Breast epithelium (tissue), 4 donors: Measurements from ENCODE around the gene LRRC26. TPM values are rescaled to one million over a fixed set of nuclear protein-coding genes. Genes with fewer than 3 reads are reported as not detected.
"Not testable (repeated sequence)": the region's sequence is repeated elsewhere in the genome, so short reads cannot be mapped to it uniquely, and the experiment has no call there.

Experiments used
- DNase-seq, 2 donors: peaks; one replicate each; pipeline ENCODE4 v3.0.0-alpha.2; 2019; ENCODE audit warnings: low spot score in 2 of 2
- H3K27ac ChIP-seq, 2 donors: fragments of 200-600 bp; sonication (generic) in 1 of 2; one replicate each; pipeline ENCODE4 v1.5.1; 2016 to 2019; ENCODE audit warnings: mild to moderate bottlenecking in 1 of 2
- H3K27me3 ChIP-seq, 2 donors: fragments of 200-600 bp; sonication (generic) in 1 of 2; one replicate each; pipeline versions ENCODE4 v1.5.1 to v1.6.0; 2017 to 2019; ENCODE audit warnings: control low read depth in 1 of 2, mild to moderate bottlenecking in 1 of 2
- H3K36me3 ChIP-seq: fragments of 200-600 bp; one replicate; pipeline ENCODE4 v1.5.1; 2019
- H3K4me1 ChIP-seq, 2 donors: fragments of 200-600 bp; sonication (generic); one replicate each; pipeline ENCODE4 v1.5.1; 2016 to 2019; ENCODE audit warnings: control low read depth in 1 of 2
- H3K4me3 ChIP-seq, 3 donors: fragments of 200-600 bp; sonication (generic); 1 replicate in 2 of 3; 2 replicates in 1 of 3; pipeline ENCODE4 v1.5.1; 2016 to 2019; ENCODE audit warnings: mild to moderate bottlenecking in 3 of 3, moderate library complexity in 2 of 3
- H3K9me3 ChIP-seq, 2 donors: fragments of 200-600 bp; sonication (generic) in 1 of 2; one replicate each; pipeline ENCODE4 v1.5.1; 2016 to 2019; ENCODE audit warnings: control low read depth in 1 of 2
- POLR2A ChIP-seq: fragments of 450-650 bp; IDR thresholded peaks from one replicate; pipeline ENCODE4 v1.6.1; 2016; ENCODE audit warnings: antibody characterized with exemption, mild to moderate bottlenecking, moderate library complexity
- POLR2AphosphoS5 ChIP-seq, 3 donors: sonication (generic); formaldehyde crosslinking; IDR thresholded peaks; one replicate each; pipeline ENCODE4 v1.6.1; 2017; ENCODE audit warnings: antibody characterized with exemption in 3 of 3
- intact Hi-C: fragments of 100-400 bp; cut with DNase I; formaldehyde crosslinking; loops from one replicate; pipeline ENCODE4 v1.15.1; 2023; ENCODE audit warnings: low total_unique reads
- total RNA-seq, 3 donors: library from RNA; depleted of rRNA; stranded (reverse); fragments of >200 nt; gene quantifications; one replicate each; pipeline ENCODE4 v1.1.0, GENCODE V29; 2016
- TF ChIP-seq, protein P1 (sequence below), 3 donors: fragments of 450-650 bp; IDR thresholded peaks; one replicate each; pipeline ENCODE4 v1.5.1; 2016 to 2017; ENCODE audit warnings: antibody characterized with exemption in 3 of 3, mild to moderate bottlenecking in 3 of 3, moderate library complexity in 3 of 3

The LRRC26 gene
- total RNA-seq, 3 donors from 2014 or later: 7.8 to 9.2 TPM; not detected in 1

DNA sequence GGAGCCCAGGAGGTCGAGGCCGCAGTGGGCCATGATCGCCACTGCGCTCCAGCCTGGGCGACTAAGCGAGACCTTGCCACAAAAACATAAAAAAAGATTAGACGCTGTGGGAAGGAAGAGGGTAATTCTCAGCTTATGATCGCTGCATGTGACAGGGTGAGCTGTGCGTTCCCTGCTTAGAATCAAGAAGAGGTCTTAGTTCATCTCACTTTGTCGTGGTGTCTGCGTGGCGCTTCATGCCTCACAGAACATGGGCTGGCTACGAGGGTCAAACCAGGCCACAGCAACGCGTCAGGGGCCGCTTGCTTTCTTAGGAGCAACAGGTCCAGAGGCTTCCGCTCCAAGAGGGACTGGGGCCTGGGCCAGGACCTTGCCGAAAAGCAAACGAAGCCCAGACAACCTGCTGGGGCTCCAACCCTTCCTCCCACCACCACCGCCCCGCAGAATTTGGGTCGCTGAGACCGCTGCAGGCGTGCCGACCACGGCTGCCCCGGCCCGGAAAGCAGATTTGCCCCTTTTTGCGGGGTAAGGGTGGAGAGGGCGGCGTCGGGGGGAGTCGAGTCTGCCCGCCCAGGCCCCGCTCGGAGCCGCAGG lies 40.9 kb downstream of the LRRC26 start:
- intact Hi-C loops: no loop called here
- Histone ChIP-seq H3K9me3 (peaks cover 0 to 11% of the 10 kb centered on the region in 2 donors), H3K27me3 (no peaks in the 10 kb centered on the region), H3K4me3 (peak overlapping the region; percentile 63 to 82 (median 80)), H3K4me1 (peaks cover 0 to 13% of the 10 kb centered on the region in 2 donors), H3K36me3 (no peaks in the 10 kb centered on the region), H3K27ac (peak overlapping the region; percentile 73 to 75)
- TF ChIP-seq POLR2A (no peak), POLR2AphosphoS5 (IDR thresholded peaks at IDR 0.05) (no peak)
- TF ChIP-seq, protein P1, sequence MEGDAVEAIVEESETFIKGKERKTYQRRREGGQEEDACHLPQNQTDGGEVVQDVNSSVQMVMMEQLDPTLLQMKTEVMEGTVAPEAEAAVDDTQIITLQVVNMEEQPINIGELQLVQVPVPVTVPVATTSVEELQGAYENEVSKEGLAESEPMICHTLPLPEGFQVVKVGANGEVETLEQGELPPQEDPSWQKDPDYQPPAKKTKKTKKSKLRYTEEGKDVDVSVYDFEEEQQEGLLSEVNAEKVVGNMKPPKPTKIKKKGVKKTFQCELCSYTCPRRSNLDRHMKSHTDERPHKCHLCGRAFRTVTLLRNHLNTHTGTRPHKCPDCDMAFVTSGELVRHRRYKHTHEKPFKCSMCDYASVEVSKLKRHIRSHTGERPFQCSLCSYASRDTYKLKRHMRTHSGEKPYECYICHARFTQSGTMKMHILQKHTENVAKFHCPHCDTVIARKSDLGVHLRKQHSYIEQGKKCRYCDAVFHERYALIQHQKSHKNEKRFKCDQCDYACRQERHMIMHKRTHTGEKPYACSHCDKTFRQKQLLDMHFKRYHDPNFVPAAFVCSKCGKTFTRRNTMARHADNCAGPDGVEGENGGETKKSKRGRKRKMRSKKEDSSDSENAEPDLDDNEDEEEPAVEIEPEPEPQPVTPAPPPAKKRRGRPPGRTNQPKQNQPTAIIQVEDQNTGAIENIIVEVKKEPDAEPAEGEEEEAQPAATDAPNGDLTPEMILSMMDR (IDR thresholded peaks at IDR 0.05): no peak
- DNase-seq: no peak

DNA sequence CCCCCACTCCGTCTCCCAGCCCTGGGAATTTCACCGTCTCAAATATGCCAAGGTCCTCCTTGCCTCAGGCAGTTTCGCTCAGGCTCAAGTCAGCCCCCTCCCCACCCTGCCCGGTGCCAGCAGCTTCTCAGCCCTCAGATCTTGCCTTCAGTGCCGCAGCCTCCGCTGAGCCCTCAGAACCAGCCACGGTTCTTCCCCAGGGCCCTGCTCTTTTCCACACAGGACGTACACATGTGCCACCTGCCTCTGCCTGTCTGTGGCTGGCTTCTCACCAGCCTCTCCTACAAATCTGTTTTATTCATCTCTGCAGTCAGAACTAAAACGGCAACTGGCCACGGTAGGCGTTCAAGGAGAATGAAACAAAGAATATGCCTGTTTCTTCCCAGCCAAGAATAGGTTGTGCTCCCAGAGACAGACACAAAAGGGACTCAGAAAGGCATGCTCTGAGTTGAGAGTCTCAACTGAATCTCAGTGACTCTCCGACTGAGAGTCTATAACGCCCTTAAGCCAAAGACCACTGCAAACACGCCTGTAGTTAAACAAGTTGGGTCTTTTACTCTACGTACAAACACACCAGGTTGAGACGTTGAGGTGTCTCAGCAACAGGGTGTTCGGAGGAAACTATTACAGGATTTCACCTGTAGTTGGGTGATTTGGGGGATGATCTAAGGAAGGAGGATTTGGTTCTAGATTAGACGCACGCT lies 41.5 kb downstream of the LRRC26 start:
- Histone ChIP-seq H3K36me3 (no peaks in the 10 kb centered on the region), H3K4me3 (peak overlapping the region in 2 of 3 donors; percentile 80 to 82), H3K27me3 (no peaks in the 10 kb centered on the region), H3K27ac (peak overlapping the region; percentile 8 to 75), H3K4me1 (peaks cover 0 to 13% of the 10 kb centered on the region in 2 donors), H3K9me3 (peaks cover 0 to 11% of the 10 kb centered on the region in 2 donors)
- TF ChIP-seq, protein P1 (IDR thresholded peaks at IDR 0.05): no peak
- no peak for TF ChIP-seq POLR2AphosphoS5 (IDR thresholded peaks at IDR 0.05)
- TF ChIP-seq POLR2A: no peak
- no peak for DNase-seq
- intact Hi-C loops: no loop called here

DNA sequence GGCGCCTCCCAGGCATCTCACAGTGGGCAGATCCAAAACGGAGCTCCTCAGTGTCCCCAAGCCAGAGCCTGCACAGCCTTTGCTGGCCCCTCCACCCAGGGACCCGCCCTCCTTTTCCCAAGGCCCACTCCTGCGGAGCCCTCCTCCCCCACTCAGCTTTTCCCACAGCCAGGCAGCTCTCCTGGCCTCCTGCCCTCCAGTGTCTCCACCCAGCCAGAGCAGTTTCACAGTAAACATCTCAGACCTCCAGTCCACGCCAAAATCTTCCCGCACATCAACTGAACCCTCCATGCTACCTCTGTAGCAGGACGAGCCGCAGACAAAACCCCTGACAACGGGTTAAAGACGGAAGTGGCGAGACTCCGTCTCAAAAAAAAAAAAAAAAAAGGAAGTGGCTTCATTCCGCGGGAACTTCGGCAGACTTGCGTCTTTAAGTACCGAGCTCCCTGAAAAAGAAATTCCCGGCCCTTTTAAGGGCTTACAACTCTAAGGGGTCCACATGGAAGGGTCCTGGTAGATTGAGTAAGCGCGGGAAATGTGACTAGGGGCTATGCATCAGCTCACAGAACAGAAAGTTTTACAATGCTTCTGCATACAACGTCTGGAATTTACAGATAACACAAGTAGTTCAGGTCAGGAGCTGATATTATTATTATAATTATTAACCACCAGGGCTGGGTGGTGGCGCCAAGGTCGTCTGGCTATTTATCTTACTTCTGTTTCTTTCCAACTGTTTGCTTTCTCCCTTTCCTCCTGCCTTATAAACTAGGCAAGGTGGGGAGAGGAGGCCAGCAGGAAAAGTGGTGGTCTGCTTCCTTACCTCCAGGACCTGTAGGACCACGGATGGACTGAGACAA lies 42.3 kb downstream of the LRRC26 start:
- Histone ChIP-seq H3K27me3 (no peaks in the 10 kb centered on the region), H3K9me3 (peaks cover 0 to 11% of the 10 kb centered on the region in 2 donors), H3K27ac (peak overlapping the region; percentile 75 to 82), H3K4me1 (peaks cover 0 to 13% of the 10 kb centered on the region in 2 donors), H3K36me3 (no peaks in the 10 kb centered on the region), H3K4me3 (peak overlapping the region in 2 of 3 donors; percentile 28 to 82)
- TF ChIP-seq POLR2A (no peak), POLR2AphosphoS5 (IDR thresholded peaks at IDR 0.05) (no peak)
- TF ChIP-seq, protein P1 (IDR thresholded peaks at IDR 0.05): no peak
- intact Hi-C loops: no loop called here
- no peak for DNase-seq

DNA sequence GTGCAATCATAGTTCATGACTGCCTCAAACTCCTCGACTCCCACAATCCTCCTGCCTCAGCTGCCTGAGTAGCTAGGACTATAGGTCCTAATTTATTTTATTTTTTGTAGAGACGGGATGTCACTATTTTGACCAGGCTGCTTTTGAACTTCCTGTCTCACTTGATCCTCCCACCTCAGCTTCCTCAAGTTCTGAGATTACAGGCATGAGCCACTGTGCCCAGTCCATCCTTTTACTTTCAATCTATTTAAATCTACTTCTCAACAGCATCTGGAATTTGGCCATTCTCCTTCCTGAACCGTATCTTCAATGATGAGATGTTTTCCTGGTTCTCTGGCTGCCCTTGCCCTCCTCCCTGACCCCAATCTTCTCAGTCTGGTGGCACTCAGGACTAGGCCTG lies 43.1 kb downstream of the LRRC26 start:
- Histone ChIP-seq H3K36me3 (no peaks in the 10 kb centered on the region), H3K9me3 (peaks cover 0 to 11% of the 10 kb centered on the region in 2 donors), H3K27me3 (no peaks in the 10 kb centered on the region), H3K4me3 (peak overlapping the region in 2 of 3 donors; percentile 28 to 82), H3K27ac (peak overlapping the region; percentile 75 to 82), H3K4me1 (peaks cover 0 to 13% of the 10 kb centered on the region in 2 donors)
- intact Hi-C loops: no loop called here
- TF ChIP-seq POLR2A: no peak
- TF ChIP-seq, protein P1 (IDR thresholded peaks at IDR 0.05): no peak
- no peak for TF ChIP-seq POLR2AphosphoS5 (IDR thresholded peaks at IDR 0.05)
- DNase-seq: no peak

DNA sequence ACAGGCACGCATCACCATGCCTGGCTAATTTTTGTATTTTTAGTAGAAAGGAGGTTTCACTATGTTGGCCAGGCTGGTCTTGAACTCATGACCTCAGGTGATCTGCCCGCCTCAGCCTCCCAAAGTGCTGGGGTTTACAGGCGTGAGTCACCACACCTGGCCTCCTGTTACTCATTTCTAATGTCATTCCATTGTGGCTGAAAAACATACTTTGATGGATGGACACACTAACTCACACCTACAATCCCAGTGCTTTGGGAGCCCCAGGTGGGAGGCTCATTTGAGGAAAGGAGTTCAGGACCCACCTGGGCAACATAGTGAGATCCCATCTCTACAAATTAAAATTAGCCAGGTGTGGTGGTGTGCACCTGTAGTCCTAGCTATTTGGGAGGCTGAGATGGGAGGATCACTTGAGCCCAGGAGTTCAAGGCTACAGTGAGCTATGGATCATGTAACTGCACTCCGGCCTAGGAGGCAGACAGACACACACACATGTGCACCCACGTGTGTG lies 45.8 kb downstream of the LRRC26 start:
- intact Hi-C loops, DNase-seq, H3K27me3 ChIP-seq, H3K9me3 ChIP-seq, H3K27ac ChIP-seq, H3K4me3 ChIP-seq, H3K36me3 ChIP-seq: not testable (repeated sequence)
- peaks cover 0 to 13% of the 10 kb centered on the region in 2 donors for H3K4me1 ChIP-seq
